Mesenchymal stem cell (in vitro differentiated cells and primary cell): ENCODE results near the gene CRACDL.
A peak's percentile ranks its signal among the peaks of the same experiment; 100 is the strongest.

ENCODE experiments used
- DNase-seq: peaks from one replicate; pipeline ENCODE4 v3.0.0-alpha.2; 2013
- H2AFZ ChIP-seq: one replicate; pipeline ENCODE4 v1.6.1; 2013; ENCODE audit warnings: low read depth, mild to moderate bottlenecking, control low read depth, inconsistent platforms, low read length, moderate library complexity
- H2AK5ac ChIP-seq: 2 replicates; pipeline ENCODE4 v1.6.1; 2013; ENCODE audit warnings: low read length, moderate library complexity, mild to moderate bottlenecking, inconsistent platforms; ENCODE audit not compliant: severe bottlenecking
- H2BK120ac ChIP-seq: one replicate; pipeline ENCODE4 v1.6.1; 2013; ENCODE audit warnings: low read depth, mild to moderate bottlenecking, inconsistent platforms, low read length, moderate library complexity
- H2BK12ac ChIP-seq, 2 experiments: one replicate each; pipeline ENCODE4 v1.6.1; 2013; ENCODE audit warnings: inconsistent platforms in 2 of 2, low read length in 2 of 2, mild to moderate bottlenecking in 2 of 2, moderate library complexity in 2 of 2, control low read depth in 1 of 2
- H2BK15ac ChIP-seq: one replicate; pipeline ENCODE4 v1.6.1; 2013; ENCODE audit warnings: mild to moderate bottlenecking, low read depth, inconsistent platforms; ENCODE audit not compliant: poor library complexity, severe bottlenecking
- H2BK5ac ChIP-seq: 2 replicates; pipeline ENCODE4 v1.6.1; 2013; ENCODE audit warnings: low read depth, mild to moderate bottlenecking, low read length, control low read depth, inconsistent platforms; ENCODE audit not compliant: poor library complexity, severe bottlenecking
- H3K14ac ChIP-seq, 2 experiments: one replicate each; pipeline ENCODE4 v1.6.1; 2013; ENCODE audit warnings: inconsistent platforms in 2 of 2, low read length in 2 of 2, control low read depth in 1 of 2, mild to moderate bottlenecking in 1 of 2, moderate library complexity in 1 of 2
- H3K18ac ChIP-seq, 2 experiments: one replicate each; pipeline ENCODE4 v1.6.1; 2013; ENCODE audit warnings: inconsistent platforms in 2 of 2, low read length in 2 of 2, control low read depth in 1 of 2, low read depth in 1 of 2, mild to moderate bottlenecking in 1 of 2
- H3K23ac ChIP-seq, 2 experiments: one replicate each; pipeline ENCODE4 v1.6.1; 2013; ENCODE audit warnings: inconsistent platforms in 2 of 2, low read length in 2 of 2, mild to moderate bottlenecking in 2 of 2, moderate library complexity in 2 of 2, control low read depth in 1 of 2
- H3K27ac ChIP-seq: 2 replicates; pipeline ENCODE4 v1.5.1; 2013; ENCODE audit warnings: mild to moderate bottlenecking, moderate library complexity, low read length, control low read depth, inconsistent platforms; ENCODE audit not compliant: poor library complexity, severe bottlenecking
- H3K27me3 ChIP-seq, 2 experiments: 2 replicates each; pipeline versions ENCODE4 v1.6.1 to v1.7.0; 2013; ENCODE audit warnings: low read length in 2 of 2, mild to moderate bottlenecking in 2 of 2, moderate library complexity in 2 of 2, control low read depth in 1 of 2, inconsistent platforms in 1 of 2; ENCODE audit not compliant: control insufficient read depth in 1 of 2, insufficient read depth in 1 of 2
- H3K36me3 ChIP-seq, 2 experiments: 2 replicates each; pipeline versions ENCODE4 v1.6.1 to v1.7.0; 2013; ENCODE audit warnings: low read length in 2 of 2, control low read depth in 1 of 2, inconsistent platforms in 1 of 2, low read depth in 1 of 2, mild to moderate bottlenecking in 1 of 2; ENCODE audit not compliant: insufficient read depth in 2 of 2, control insufficient read depth in 1 of 2
- H3K4ac ChIP-seq, 2 experiments: one replicate each; pipeline ENCODE4 v1.6.1; 2013; ENCODE audit warnings: inconsistent platforms in 2 of 2, low read length in 2 of 2, mild to moderate bottlenecking in 2 of 2, moderate library complexity in 2 of 2, control low read depth in 1 of 2, low read depth in 1 of 2
- H3K4me1 ChIP-seq: 2 replicates; pipeline ENCODE4 v1.6.1; 2013; ENCODE audit warnings: low read depth, low read length, control low read depth; ENCODE audit not compliant: control insufficient read depth, insufficient read depth
- H3K4me2 ChIP-seq: 2 replicates; pipeline ENCODE4 v1.6.1; 2013; ENCODE audit warnings: low read length, mild to moderate bottlenecking, inconsistent platforms; ENCODE audit not compliant: poor library complexity, severe bottlenecking
- H3K4me3 ChIP-seq, 2 experiments: 2 replicates each; pipeline versions ENCODE4 v1.5.1 to v1.7.0; 2013; ENCODE audit warnings: low read length in 2 of 2, mild to moderate bottlenecking in 2 of 2, control low read depth in 1 of 2, low read depth in 1 of 2; ENCODE audit not compliant: insufficient read depth in 1 of 2
- H3K79me1 ChIP-seq: replicated peaks from 2 replicates; pipeline ENCODE4 v1.6.1; 2013; ENCODE audit warnings: mild to moderate bottlenecking, control low read depth, low read length, inconsistent platforms; ENCODE audit not compliant: poor library complexity, severe bottlenecking
- H3K9ac ChIP-seq: 2 replicates; pipeline ENCODE4 v1.7.0; 2013; ENCODE audit warnings: mild to moderate bottlenecking, low read length, moderate library complexity
- H3K9me3 ChIP-seq: 2 replicates; pipeline ENCODE4 v1.7.0; 2013; ENCODE audit warnings: mild to moderate bottlenecking, low read length; ENCODE audit not compliant: control insufficient read depth
- H4K8ac ChIP-seq: one replicate; pipeline ENCODE4 v1.6.1; 2013; ENCODE audit warnings: inconsistent platforms, mild to moderate bottlenecking, low read length, moderate library complexity
- H4K91ac ChIP-seq: one replicate; pipeline ENCODE4 v1.6.1; 2013; ENCODE audit warnings: mild to moderate bottlenecking, low read length, inconsistent platforms
- WGBS: methylation state at CpG from one replicate; pipeline ENCODE4 v1.1.7; 2013; ENCODE audit warnings: mixed read lengths; 5-methylcytosine and 5-hydroxymethylcytosine counted together

CRACDL gene

DNA sequence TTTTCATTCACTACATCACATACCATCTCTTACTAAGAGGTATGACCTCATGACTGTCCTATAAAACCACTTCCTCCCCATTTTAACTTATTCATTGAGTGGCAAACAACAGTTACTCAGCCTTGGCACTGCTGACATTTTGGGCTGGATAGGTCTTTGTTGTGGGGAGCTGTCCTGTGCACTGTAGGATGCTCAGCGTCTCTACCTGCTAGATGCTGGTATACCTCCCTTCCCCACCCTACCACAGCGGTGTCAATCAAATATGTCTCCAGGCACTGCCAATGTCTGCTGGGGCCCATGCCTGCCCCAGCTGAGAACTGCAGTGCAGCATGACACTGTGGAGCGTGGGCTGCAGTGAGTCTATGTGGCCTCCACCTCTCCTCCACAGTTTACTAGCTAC lies 128.8 kb downstream of the CRACDL start:
- H3K14ac ChIP-seq = no peak overlapping the region
- H2AK5ac ChIP-seq = no peak overlapping the region
- H2BK15ac ChIP-seq = no peak overlapping the region
- no peaks in the 10 kb centered on the region for H3K79me1 ChIP-seq
- no peak overlapping the region for H3K27ac ChIP-seq
- no peaks in the 10 kb centered on the region for H3K9me3 ChIP-seq
- no peak overlapping the region for H4K91ac ChIP-seq
- no peak overlapping the region for H3K23ac ChIP-seq
- H3K27me3 ChIP-seq = peaks cover 53% of the 10 kb centered on the region in 2 experiments
- H3K9ac ChIP-seq = no peak overlapping the region
- no peaks in the 10 kb centered on the region for H3K36me3 ChIP-seq
- no peak overlapping the region for H3K4ac ChIP-seq
- H2AFZ ChIP-seq = no peak overlapping the region
- no peak overlapping the region for H2BK5ac ChIP-seq
- no peak overlapping the region for H3K4me2 ChIP-seq
- WGBS = 92% methylated on average over 2 of the region's 3 CpGs
- H3K4me3 ChIP-seq = no peak overlapping the region
- H2BK12ac ChIP-seq = no peak overlapping the region
- no peak overlapping the region for H2BK120ac ChIP-seq
- DNase-seq = no peak
- peaks cover 4% of the 10 kb centered on the region for H3K4me1 ChIP-seq
- H3K18ac ChIP-seq = no peak overlapping the region
- H4K8ac ChIP-seq = no peak overlapping the region

DNA sequence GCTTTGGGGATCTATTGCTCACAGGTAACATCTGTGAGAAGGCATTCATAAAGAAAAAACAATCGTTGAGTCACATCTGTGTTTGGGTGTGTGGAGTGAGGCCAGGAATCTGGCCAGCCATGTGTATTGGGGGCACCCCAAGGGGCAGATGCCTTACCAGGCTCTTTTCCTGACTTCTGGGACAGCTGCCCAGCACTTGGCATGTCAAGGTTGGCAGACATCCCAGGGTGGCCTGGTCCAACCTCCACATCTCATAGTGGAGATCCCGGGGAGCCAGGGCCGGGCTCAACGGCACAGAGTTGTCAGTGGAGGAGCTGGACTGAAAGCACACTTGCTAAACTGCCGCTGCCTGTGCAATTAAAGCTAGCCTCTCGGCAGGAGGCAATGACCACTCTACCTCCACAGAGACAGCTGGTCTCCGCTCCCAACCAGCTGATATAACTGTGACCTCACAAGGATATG lies 129.8 kb downstream of the CRACDL start:
- Histone ChIP-seq H4K91ac (no peak overlapping the region), H2BK5ac (no peak overlapping the region), H3K9ac (no peak overlapping the region), H3K9me3 (no peaks in the 10 kb centered on the region), H3K4me1 (peaks cover 7% of the 10 kb centered on the region), H3K23ac (no peak overlapping the region), H3K79me1 (no peaks in the 10 kb centered on the region), H3K4me2 (no peak overlapping the region), H3K18ac (peak overlapping the region in 1 of 2 experiments; percentile 11), H3K4me3 (no peak overlapping the region), H3K4ac (no peak overlapping the region), H2BK12ac (no peak overlapping the region), H3K27me3 (peaks cover 58 to 62% of the 10 kb centered on the region in 2 experiments), H2AFZ (no peak overlapping the region), H4K8ac (no peak overlapping the region), H2BK120ac (no peak overlapping the region), H3K36me3 (no peaks in the 10 kb centered on the region), H3K27ac (no peak overlapping the region), H3K14ac (no peak overlapping the region), H2AK5ac (no peak overlapping the region), H2BK15ac (no peak overlapping the region)
- WGBS = 84% methylated on average over 6 of the region's 7 CpGs
- no peak for DNase-seq

DNA sequence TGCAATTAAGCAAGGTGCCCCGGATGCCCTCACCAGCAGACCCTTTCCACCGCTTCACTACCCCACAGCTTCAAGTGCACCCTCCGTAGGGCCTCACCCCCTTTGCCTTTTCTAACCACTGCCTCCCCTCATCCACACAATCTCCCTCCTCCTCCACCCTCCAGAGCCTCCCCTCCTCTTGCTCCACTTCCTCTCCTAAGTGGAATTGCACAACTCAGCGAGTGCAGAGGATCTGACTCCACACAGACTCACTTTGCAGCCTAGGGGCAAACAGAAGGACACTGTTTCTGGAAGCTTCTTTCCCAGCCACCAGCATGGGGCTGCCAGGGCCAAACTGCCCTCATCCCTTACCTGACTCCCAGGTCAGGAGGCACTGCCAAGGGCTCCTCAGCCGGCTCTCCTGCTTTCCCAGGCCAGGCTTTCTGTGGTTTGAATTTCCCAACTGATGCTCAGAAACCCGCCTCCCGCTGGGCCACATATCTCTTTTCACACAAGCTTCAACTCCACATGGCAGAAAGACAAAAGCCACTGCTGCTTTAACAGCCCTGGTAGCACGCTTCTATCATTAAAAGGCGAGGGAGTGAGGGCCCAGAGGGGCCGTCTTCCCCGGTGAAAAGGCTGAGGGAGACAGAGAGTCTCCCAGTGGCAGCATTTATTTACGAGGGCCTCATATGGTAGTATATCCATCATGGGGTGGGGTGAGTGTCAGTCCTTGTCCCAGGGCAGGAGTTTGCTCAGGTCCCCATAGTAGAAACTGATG lies 130.4 kb downstream of the CRACDL start:
- 52% methylated on average over 12 of the region's 12 CpGs for WGBS
- Histone ChIP-seq H3K18ac (no peak overlapping the region), H3K4me2 (no peak overlapping the region), H4K91ac (no peak overlapping the region), H3K27ac (no peak overlapping the region), H2AK5ac (no peak overlapping the region), H3K79me1 (no peaks in the 10 kb centered on the region), H3K14ac (no peak overlapping the region), H2BK15ac (no peak overlapping the region), H2AFZ (no peak overlapping the region), H3K9ac (no peak overlapping the region), H3K36me3 (no peaks in the 10 kb centered on the region), H3K27me3 (peaks cover 59 to 69% of the 10 kb centered on the region in 2 experiments), H4K8ac (no peak overlapping the region), H3K4me3 (no peak overlapping the region), H2BK120ac (no peak overlapping the region), H3K23ac (no peak overlapping the region), H3K4ac (no peak overlapping the region), H3K4me1 (peaks cover 9% of the 10 kb centered on the region), H2BK5ac (no peak overlapping the region), H3K9me3 (no peaks in the 10 kb centered on the region), H2BK12ac (no peak overlapping the region)
- peak; percentile 58 for DNase-seq

DNA sequence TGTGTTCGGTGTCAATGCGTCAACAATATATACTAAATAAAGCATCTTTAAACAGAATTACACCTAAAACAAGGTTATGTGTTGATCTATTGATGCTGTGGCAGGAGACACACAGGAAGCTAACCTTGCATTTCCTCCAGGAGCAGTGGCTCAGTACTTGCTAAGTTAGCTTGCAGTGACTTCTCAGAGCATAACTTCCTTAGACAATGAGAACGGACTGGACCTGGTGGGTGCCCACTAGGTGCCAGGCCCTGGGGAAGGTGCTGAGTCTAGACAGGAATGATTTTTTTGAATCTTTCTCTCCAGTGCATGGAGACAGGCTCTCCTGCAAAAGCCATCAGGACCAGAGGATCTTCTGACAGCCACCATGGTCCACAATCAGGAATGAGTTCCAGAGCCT lies 131.3 kb downstream of the CRACDL start:
- H2BK120ac ChIP-seq = no peak overlapping the region

More for the DNA sequence above, 131.3 kb downstream of the CRACDL start:
- no peak overlapping the region for H3K4me3 ChIP-seq
- H2AFZ ChIP-seq = no peak overlapping the region
- H3K4me1 ChIP-seq = peaks cover 9% of the 10 kb centered on the region
- no peaks in the 10 kb centered on the region for H3K9me3 ChIP-seq
- H2AK5ac ChIP-seq = no peak overlapping the region
- no peaks in the 10 kb centered on the region for H3K79me1 ChIP-seq
- H3K18ac ChIP-seq = no peak overlapping the region
- no peak overlapping the region for H2BK5ac ChIP-seq
- H3K23ac ChIP-seq = no peak overlapping the region
- H4K8ac ChIP-seq = no peak overlapping the region
- DNase-seq = no peak
- H3K9ac ChIP-seq = no peak overlapping the region
- H3K27ac ChIP-seq = no peak overlapping the region
- H3K27me3 ChIP-seq = peaks cover 59 to 76% of the 10 kb centered on the region in 2 experiments
- H3K14ac ChIP-seq = no peak overlapping the region
- no peak overlapping the region for H4K91ac ChIP-seq
- H3K36me3 ChIP-seq = no peaks in the 10 kb centered on the region
- H3K4ac ChIP-seq = no peak overlapping the region
- 86% methylated on average over 1 of the region's 3 CpGs for WGBS
- H3K4me2 ChIP-seq = no peak overlapping the region
- no peak overlapping the region for H2BK15ac ChIP-seq
- no peak overlapping the region for H2BK12ac ChIP-seq
